Effector CD8-positive, alpha-beta T cell (primary cell): ENCODE results near the gene ZBTB26.
A peak's percentile ranks its signal among the peaks of the same experiment; 100 is the strongest.

Source experiments
- DNase-seq: peaks from one replicate; lab custom pipeline; 2025; lab: John Stamatoyannopoulos, UW
- total RNA-seq, 4 experiments: gene quantifications; one replicate each; lab custom pipeline; 2026; lab: John Stamatoyannopoulos, UW

Gene ZBTB26, protein sequence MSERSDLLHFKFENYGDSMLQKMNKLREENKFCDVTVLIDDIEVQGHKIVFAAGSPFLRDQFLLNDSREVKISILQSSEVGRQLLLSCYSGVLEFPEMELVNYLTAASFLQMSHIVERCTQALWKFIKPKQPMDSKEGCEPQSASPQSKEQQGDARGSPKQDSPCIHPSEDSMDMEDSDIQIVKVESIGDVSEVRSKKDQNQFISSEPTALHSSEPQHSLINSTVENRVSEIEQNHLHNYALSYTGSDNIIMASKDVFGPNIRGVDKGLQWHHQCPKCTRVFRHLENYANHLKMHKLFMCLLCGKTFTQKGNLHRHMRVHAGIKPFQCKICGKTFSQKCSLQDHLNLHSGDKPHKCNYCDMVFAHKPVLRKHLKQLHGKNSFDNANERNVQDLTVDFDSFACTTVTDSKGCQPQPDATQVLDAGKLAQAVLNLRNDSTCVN
- 5.6 to 12.1 (median 10.3) reads per million in 4 experiments for total RNA-seq

DNA sequence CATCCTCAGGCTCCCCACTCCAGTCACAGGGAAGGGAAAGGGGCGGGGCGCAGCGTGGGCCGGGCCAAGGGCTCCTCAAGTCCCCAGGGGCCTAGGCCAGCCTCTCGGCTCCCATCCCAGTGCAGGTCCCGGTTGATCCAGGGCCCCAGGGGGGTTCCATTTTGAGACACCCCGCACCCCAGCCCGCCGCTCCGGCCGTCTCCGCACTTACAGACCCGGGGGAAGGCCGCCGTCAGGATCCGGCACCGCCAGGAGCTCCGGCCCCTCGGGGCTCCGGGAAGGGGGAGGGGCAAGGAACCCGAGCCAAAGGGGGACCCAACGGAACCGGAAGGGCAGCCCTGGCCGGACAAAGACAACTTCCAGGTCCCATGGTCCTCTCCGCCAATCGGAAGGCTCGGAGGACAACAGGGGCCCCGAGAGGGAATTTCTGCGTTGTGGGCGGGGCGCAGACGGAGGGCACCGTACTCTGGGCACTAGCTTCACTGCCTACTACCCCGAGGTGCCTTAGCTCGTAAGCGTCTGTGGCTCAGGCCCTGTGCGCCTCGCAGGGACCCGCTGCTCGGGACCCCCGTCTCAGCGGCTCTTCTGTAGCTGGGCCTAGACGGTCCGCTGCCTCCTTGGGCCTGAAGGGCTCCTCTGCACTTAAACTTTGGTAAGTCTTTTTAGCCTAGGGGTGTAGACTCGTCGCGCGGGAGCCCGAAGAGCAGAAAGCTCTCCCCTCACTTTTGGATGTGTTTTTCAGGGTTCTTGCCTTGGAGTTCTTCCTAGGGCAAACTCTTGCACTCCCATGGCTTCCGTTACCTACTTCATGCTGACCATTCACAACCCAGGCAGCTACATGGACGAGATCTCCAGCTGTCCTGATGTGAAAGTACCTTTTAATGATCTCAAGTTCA is at the start of gene ZBTB26:
Gene ZBTB26 (minus strand): TSS at position 287 of the 896 bp plus-strand sequence. CDS start 11,578 bp downstream, outside the sequence.
- peak; percentile 83 for DNase-seq

GRCh38 chr9:122978601-122979000 is 47.3 kb upstream of the ZBTB26 start:
- no peak for DNase-seq

- DNase-seq = no peak
Observed at GRCh38 chr9:122975196-122975595, 43.9 kb upstream of the ZBTB26 start.

GRCh38 chr9:122961139-122961538 is 29.8 kb upstream of the ZBTB26 start:
- no peak for DNase-seq

DNA sequence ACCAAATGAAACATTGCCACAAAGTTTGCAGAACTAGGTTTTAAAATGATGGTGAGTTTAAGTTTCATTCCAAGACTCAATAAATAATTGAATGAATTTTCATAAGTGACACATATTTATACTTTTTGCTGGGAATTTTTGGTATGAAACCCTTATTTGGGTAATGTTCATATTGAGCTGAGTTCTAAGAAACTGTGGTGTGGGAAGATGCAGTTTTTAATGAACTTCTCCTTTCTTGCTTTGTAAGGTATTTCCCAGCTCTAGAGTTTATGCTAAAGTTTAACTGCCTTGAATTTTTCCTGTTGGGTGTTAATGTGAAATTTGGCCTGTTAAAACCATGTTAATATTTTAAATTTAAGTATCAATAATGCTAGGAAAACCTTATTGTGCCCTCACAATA is 24.6 kb upstream of the ZBTB26 start:
- no peak for DNase-seq

DNA sequence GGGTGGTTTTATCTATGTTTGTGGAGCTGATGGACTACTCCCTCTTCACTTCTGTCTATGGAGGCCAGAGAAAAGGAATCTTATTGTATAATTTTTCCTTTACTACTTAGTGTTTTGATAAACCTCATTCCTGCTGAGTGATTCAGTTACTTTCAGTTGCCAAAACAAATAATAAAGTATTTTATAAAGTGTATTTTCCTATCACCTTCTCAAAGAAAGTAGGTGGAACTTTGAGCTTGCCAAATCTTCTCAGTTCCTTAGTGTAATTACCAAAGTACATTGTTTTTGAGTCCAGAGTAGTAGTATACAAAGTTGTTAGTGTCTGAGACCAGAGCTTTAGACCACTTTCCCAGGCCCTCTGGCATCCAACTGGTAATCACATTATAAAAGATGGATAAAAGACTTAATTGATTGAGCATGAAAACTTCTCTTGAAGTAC is 23.0 kb upstream of the ZBTB26 start:
- DNase-seq = no peak

DNA sequence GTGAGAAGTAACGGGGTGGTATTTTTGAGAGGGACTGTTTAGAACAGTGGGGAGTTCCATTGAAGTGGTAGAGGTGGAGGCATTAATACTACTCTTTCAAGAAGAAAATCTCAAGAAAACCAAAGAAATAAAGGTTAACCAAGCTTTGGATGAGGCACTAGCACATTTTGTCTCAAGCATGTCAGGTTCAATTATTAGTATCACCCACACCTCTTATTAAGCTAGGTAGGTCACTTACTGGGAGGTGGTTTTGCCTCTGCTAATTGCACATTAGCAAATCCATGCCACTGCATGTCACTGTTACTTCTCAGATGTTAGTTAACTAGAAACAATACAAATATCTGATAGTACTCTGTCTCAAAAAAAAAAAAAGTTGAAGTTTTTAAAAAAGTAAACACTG is 19.7 kb upstream of the ZBTB26 start:
- no peak for DNase-seq

DNA sequence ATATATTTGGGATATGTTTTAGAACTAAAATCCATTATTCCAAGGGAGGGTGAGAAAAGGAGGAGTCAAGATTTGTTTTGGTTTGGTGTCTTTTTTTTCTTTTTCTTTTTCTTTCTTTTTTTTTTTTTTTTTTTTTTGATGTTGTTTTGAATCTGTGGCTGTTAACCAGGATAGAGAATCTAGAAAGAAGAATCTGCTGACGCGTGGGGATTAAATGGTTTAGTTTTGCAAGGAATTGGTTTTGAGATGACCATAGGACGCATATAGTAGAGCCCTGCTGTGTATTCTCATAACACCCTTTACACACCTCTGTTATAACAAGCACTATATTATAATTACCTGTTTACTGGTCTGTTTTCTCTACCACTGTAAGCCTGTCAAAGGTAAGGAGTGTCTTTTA is 19.0 kb upstream of the ZBTB26 start:
- no peak for DNase-seq

- no peak for DNase-seq
Observed at GRCh38 chr9:122949696-122950095, 18.4 kb upstream of the ZBTB26 start.

DNA sequence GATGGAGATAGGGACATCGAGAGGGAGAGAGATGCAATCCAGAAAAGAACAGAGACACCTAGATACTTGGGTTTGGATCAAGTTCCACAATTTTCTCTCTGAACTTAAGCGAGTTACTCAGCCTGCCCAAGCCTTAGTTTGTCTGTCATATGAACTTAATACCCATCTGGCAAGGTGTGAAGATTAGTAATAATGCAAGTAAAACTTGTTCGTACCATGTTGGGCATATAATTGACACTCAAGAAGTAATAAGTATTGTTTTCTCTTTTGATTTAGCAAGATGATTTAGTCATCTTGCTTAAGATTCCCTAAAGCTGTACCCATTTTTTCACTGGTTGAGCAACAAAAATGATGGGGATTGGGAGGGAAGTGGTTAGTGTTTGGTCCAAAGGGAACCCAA is 17.0 kb upstream of the ZBTB26 start:
- no peak for DNase-seq

DNA sequence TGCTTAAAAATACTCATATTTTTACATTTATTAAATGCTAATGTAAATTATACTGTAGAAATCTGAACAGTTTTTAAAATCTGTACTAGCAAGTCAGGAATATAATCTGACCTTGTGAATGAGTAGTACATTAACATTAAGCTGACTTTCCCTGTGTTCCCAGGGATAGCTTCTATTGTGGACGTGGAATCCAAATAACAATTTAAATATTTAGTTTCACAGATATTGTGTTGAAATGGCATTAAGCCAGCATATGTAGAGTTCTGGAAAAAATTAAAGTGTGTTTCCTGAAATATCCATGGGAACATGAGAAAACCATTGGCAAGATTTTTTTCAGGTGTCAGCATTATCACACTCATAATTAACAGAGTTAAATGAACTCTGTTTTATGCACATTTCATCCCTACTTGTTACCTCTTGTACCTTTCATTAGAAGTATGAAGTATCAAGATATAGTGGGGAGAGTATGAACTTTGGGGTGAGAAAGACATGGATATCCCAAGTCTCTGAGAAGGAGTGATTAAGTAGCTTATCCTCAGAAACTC is 15.2 kb upstream of the ZBTB26 start:
- no peak for DNase-seq

GRCh38 chr9:122944960-122945888 is 13.9 kb upstream of the ZBTB26 start:
- DNase-seq = no peak

GRCh38 chr9:122941582-122942234 is 10.4 kb upstream of the ZBTB26 start:
- no peak for DNase-seq

DNA sequence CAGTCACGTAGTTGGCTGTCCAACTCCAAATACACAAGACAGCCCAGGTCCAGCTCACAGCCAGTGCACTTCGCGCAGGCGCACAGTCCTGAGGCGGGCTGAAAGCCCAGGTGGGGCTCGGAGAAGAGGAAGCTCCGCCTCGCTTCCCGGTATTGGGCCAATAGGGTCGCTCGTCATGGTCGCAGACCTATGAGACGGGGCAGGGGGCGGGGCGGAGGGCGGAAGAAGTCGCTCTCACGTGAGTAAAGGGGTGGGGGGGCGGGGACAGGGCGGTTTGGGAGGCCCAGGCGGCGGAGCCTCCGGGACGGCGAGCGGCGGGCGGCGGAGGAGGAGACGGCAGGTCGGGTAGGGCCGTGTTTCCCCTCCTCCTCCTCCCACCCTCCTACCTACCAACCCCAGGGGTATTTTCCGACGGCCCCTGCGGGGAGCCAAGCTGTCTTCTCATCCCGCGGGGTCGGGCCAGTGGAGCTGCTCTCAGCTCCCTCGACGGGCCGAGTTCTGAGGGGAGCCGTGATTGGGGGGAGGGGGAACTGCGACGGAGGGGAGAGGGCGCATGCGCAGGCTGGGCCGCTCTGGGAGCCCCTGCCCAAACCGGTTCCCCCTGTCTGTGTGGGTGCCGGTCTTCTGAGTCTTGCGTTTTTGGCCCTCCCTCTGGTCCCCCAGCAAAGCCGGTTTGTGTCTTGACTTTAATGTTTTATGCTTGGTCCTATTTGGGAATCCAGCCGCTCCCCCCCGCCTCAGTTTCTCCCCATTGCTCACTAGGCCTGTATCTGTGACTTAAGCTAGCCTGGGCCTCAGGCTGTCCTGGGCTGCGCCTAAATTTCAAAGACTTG is 9.7 kb upstream of the ZBTB26 start, which contains the start of gene RABGAP1:
Gene RABGAP1 (plus strand): TSS at position 272 of the 833 bp plus-strand sequence. CDS start 16,040 bp downstream, outside the sequence.
- DNase-seq = peak; percentile 97

GRCh38 chr9:122940454-122940748 is 9.1 kb upstream of the ZBTB26 start:
- no peak for DNase-seq

DNA sequence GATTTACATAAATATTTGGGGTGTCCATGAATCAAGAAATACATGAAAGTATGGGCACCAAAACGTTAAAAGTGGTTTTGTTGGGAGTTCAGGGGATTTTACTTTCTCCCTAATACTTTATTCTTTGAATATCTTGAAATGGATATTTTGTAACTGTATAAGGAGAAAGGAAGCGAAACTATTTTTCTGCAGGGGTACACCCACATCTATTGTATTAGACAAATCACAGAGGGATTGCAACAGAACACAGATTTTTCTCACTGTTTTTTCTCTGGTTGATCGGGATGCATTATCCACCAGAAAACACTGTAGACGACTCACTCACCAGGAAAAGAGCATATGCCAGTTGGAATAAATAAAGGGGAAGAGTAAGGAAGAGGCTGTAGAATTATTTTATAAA is 8.3 kb upstream of the ZBTB26 start:
- no peak for DNase-seq

GRCh38 chr9:122936883-122937282 is 5.6 kb upstream of the ZBTB26 start:
- DNase-seq = no peak

- no peak for DNase-seq
Observed at GRCh38 chr9:122936464-122936863, 5.2 kb upstream of the ZBTB26 start.

DNA sequence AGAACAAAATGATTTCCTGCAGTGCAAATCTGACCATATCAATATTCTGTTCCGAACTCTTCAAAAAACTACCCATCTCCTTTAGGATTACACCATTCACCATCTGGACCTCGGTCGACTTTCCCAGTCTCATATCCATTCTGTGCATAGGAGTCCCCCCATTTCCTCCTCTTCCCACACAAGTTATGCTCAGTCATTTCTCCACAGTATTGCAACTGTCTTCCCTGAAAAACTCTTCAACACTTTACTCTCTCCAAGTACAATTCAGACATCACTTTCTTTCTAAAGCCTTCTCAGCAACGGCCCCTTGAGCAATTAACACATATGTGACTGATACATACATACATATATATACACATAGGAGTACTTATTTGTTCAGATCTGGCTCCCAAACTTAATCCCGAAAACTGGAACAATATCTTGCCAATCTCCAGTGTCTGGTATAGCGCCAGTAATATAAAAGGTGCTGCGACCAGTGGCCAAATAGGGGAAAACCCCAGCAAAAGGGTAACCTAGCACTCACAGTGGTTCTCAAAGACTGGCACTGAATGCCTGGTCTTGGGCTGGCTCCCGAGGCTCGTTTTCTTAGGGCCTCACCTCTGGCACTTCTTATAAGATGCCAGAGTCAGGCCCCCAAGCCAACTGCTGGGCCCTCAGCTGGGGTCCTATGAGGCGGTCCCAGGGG is 629 bp downstream of the ZBTB26 start:
- no peak for DNase-seq
